ENCODE results near the gene FGFRL1.
"Not testable (repeated sequence)": the region's sequence is repeated elsewhere in the genome, so short reads cannot be mapped to it uniquely, and the experiment has no call there.

The FGFRL1 gene

GRCh38 chr4:970046-970745 is 41.2 kb upstream of the FGFRL1 start:
- Histone ChIP-seq H3K9me3 (ENCODE audit: control insufficient read depth, insufficient read depth, low read length) (no peaks in the 10 kb centered on the region; the same call in 1 of the 2 replicates), H3K36me3 (ENCODE audit: insufficient read depth, low read length) (no peaks in the 10 kb centered on the region), H3K4me1 (ENCODE audit: insufficient read depth, low read length) (no peaks in the 10 kb centered on the region; the same call in 1 of the 2 replicates), H3K9ac (ENCODE audit: low read depth, low read length) (no peak overlapping the region)

- no peaks in the 10 kb centered on the region for H3K36me3 ChIP-seq (ENCODE audit: insufficient read depth, low read length)
- H3K9me3 ChIP-seq (ENCODE audit: control insufficient read depth, insufficient read depth, low read length): no peaks in the 10 kb centered on the region; the same call in 1 of the 2 replicates
- H3K9ac ChIP-seq (ENCODE audit: low read depth, low read length): no peak overlapping the region
- no peaks in the 10 kb centered on the region; the same call in 1 of the 2 replicates for H3K4me1 ChIP-seq (ENCODE audit: insufficient read depth, low read length)
Measured at GRCh38 chr4:970854-971520, 40.4 kb upstream of the FGFRL1 start.

GRCh38 chr4:971666-972500 is 39.5 kb upstream of the FGFRL1 start:
- H3K4me1 ChIP-seq (ENCODE audit: insufficient read depth, low read length): no peaks in the 10 kb centered on the region; the same call in 1 of the 2 replicates
- no peak overlapping the region; the same call in 1 of the 2 replicates for H3K9ac ChIP-seq (ENCODE audit: low read depth, low read length)

GRCh38 chr4:972651-973424 is 38.6 kb upstream of the FGFRL1 start:
- H3K9ac ChIP-seq (ENCODE audit: low read depth, low read length): peak overlapping the region; percentile 48
- H3K9me3 ChIP-seq (ENCODE audit: control insufficient read depth, insufficient read depth, low read length): no peaks in the 10 kb centered on the region; the same call in 1 of the 2 replicates
- H3K36me3 ChIP-seq (ENCODE audit: insufficient read depth, low read length): no peaks in the 10 kb centered on the region
- no peaks in the 10 kb centered on the region; the same call in 1 of the 2 replicates for H3K4me1 ChIP-seq (ENCODE audit: insufficient read depth, low read length)

More at GRCh38 chr4:971666-972500, 39.5 kb upstream of the FGFRL1 start:
- H3K9me3 ChIP-seq (ENCODE audit: control insufficient read depth, insufficient read depth, low read length): no peaks in the 10 kb centered on the region; the same call in 1 of the 2 replicates
- no peaks in the 10 kb centered on the region for H3K36me3 ChIP-seq (ENCODE audit: insufficient read depth, low read length)

- Histone ChIP-seq H3K9ac (ENCODE audit: low read depth, low read length) (peak within 1 kb of the TSS; percentile 63), H3K36me3 (ENCODE audit: insufficient read depth, low read length) (no peaks in the 10 kb centered on the region), H3K4me1 (ENCODE audit: insufficient read depth, low read length) (no peaks in the 10 kb centered on the region; the same call in 1 of the 2 replicates)
Measured at GRCh38 chr4:973431-974397, 37.7 kb upstream of the FGFRL1 start, which contains the start of gene DGKQ. TSS of gene DGKQ (minus strand) at chr4:973569. CDS start at chr4:973482, 87 bp downstream.

GRCh38 chr4:974668-975067 is 36.8 kb upstream of the FGFRL1 start:
- Histone ChIP-seq H3K9ac (ENCODE audit: low read depth, low read length) (no peak overlapping the region), H3K36me3 (ENCODE audit: insufficient read depth, low read length) (no peaks in the 10 kb centered on the region), H3K4me1 (ENCODE audit: insufficient read depth, low read length) (peaks cover 7% of the 10 kb centered on the region; the same call in 1 of the 2 replicates), H3K9me3 (ENCODE audit: control insufficient read depth, insufficient read depth, low read length) (no peaks in the 10 kb centered on the region; the same call in 1 of the 2 replicates)

More at GRCh38 chr4:973431-974397, 37.7 kb upstream of the FGFRL1 start, which contains the start of gene DGKQ:
- H3K9me3 ChIP-seq (ENCODE audit: control insufficient read depth, insufficient read depth, low read length): no peaks in the 10 kb centered on the region; the same call in 1 of the 2 replicates

DNA sequence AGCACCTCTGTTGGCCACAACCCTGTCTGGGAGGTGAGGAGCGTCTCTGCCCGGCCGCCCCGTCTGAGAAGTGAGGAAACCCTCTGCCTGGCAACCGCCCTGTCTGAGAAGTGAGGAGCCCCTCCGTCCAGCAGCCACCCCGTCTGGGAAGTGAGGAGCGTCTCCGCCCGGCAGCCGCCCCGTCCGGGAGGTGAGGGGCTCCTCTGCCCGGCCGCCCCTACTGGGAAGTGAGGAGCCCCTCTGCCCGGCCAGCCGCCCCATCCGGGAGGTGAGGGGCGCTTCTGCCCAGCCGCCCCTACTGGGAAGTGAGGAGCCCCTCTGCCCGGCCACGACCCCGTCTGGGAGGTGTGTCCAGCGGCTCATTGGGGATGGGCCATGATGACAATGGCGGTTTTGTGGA is 35.4 kb upstream of the FGFRL1 start:
- H3K9me3 ChIP-seq (ENCODE audit: control insufficient read depth, insufficient read depth, low read length); H3K4me1 ChIP-seq (ENCODE audit: insufficient read depth, low read length); H3K9ac ChIP-seq (ENCODE audit: low read depth, low read length); H3K36me3 ChIP-seq (ENCODE audit: insufficient read depth, low read length): not testable (repeated sequence)

GRCh38 chr4:978957-979701 is 32.3 kb upstream of the FGFRL1 start:
- Histone ChIP-seq H3K4me1 (ENCODE audit: insufficient read depth, low read length) (peaks cover 7% of the 10 kb centered on the region; the same call in 1 of the 2 replicates), H3K36me3 (ENCODE audit: insufficient read depth, low read length) (no peaks in the 10 kb centered on the region), H3K9me3 (ENCODE audit: control insufficient read depth, insufficient read depth, low read length) (no peaks in the 10 kb centered on the region; the same call in 1 of the 2 replicates), H3K9ac (ENCODE audit: low read depth, low read length) (no peak overlapping the region)

DNA sequence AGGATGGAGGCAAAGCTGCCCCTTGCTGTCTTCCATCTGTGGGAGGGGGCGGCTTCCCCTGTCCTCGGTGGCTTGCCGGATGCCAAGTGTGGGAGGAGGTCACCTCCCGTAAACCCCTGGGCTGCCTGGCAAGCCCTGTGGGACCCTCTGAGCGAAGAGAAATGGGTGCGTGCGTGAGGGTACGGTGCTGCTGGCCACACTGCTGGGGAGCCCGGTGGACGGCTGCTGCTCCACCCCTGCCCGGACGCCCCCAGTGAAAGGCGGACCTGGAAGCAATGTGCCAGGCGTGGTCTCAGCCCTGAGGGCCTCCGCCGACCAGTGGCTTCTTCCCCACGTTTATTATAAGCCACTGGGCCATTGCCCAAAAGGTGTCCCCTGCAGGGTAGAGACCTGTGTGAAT is 29.1 kb upstream of the FGFRL1 start:
- H3K36me3 ChIP-seq (ENCODE audit: insufficient read depth, low read length): no peaks in the 10 kb centered on the region
- H3K9ac ChIP-seq (ENCODE audit: low read depth, low read length): no peak overlapping the region
- no peaks in the 10 kb centered on the region for H3K9me3 ChIP-seq (ENCODE audit: control insufficient read depth, insufficient read depth, low read length)
- peaks cover 19% of the 10 kb centered on the region for H3K4me1 ChIP-seq (ENCODE audit: insufficient read depth, low read length)

DNA sequence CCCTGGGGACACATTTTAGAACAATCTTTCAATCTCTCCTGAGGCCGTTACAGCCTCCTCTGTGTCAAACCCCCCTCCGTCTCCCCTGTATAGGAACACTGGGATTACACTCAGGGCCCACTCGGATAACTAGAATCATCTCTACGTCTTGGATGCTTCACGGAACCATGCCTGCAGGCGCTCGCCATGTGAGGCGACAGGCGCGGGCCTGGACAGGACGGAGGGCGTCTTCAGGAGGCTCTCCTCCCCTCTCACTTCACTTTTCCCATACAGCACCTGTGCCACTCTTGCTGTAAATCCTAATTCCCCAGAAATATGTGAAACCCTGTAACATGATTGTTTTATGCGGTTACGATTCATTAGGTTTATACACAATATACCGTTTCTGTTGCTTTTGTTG is 28.6 kb upstream of the FGFRL1 start:
- Histone ChIP-seq H3K36me3 (ENCODE audit: insufficient read depth, low read length) (no peaks in the 10 kb centered on the region), H3K4me1 (ENCODE audit: insufficient read depth, low read length) (peaks cover 19% of the 10 kb centered on the region), H3K9me3 (ENCODE audit: control insufficient read depth, insufficient read depth, low read length) (no peaks in the 10 kb centered on the region), H3K9ac (ENCODE audit: low read depth, low read length) (no peak overlapping the region)

GRCh38 chr4:984336-985054 is 26.9 kb upstream of the FGFRL1 start:
- Histone ChIP-seq H3K9me3 (ENCODE audit: control insufficient read depth, insufficient read depth, low read length) (no peaks in the 10 kb centered on the region), H3K4me1 (ENCODE audit: insufficient read depth, low read length) (peaks cover 12% of the 10 kb centered on the region), H3K36me3 (ENCODE audit: insufficient read depth, low read length) (no peaks in the 10 kb centered on the region), H3K9ac (ENCODE audit: low read depth, low read length) (no peak overlapping the region)
